GM20431 (cell line): ENCODE data around the gene NID2.

Experiments used
- in situ Hi-C: fragments of 300-500 bp; cut with MseI, MboI; formaldehyde crosslinking; loops from one replicate; pipeline ENCODE4 v1.15.0; 2020; ENCODE audit warnings: low sequenced_read_pairs; ENCODE audit not compliant: unreplicated experiment

The NID2 gene

GRCh38 chr14:52031781-52032180 is 37.1 kb downstream of the NID2 start:
- in situ Hi-C loops = no loop called here

GRCh38 chr14:52029881-52030280 is 39.0 kb downstream of the NID2 start:
- in situ Hi-C loops = no loop called here

- in situ Hi-C loops = no loop called here
Measured at GRCh38 chr14:52026901-52027300, 42.0 kb downstream of the NID2 start.

- in situ Hi-C loops = no loop called here
Measured at GRCh38 chr14:52026017-52026660, 42.7 kb downstream of the NID2 start.

GRCh38 chr14:52025310-52025709 is 43.5 kb downstream of the NID2 start:
- in situ Hi-C loops = no loop called here

- in situ Hi-C loops = no loop called here
Measured at GRCh38 chr14:52023518-52023917, 45.3 kb downstream of the NID2 start.

GRCh38 chr14:52021957-52022600 is 46.8 kb downstream of the NID2 start:
- in situ Hi-C loops = no loop called here

- in situ Hi-C loops = no loop called here
Measured at GRCh38 chr14:52020866-52021717, 47.8 kb downstream of the NID2 start.

- in situ Hi-C loops = no loop called here
Measured at GRCh38 chr14:52020161-52020714, 48.6 kb downstream of the NID2 start.

- in situ Hi-C loops = no loop called here
Measured at GRCh38 chr14:52018970-52019369, 49.9 kb downstream of the NID2 start.

GRCh38 chr14:52018252-52018651 is 50.6 kb downstream of the NID2 start:
- in situ Hi-C loops = no loop called here

GRCh38 chr14:52015411-52016030 is 53.3 kb downstream of the NID2 start:
- in situ Hi-C loops = no loop called here

- in situ Hi-C loops = no loop called here
Measured at GRCh38 chr14:52014601-52015267, 54.1 kb downstream of the NID2 start.

- in situ Hi-C loops = no loop called here
Measured at GRCh38 chr14:52013984-52014600, 54.8 kb downstream of the NID2 start.

- in situ Hi-C loops = no loop called here
Measured at GRCh38 chr14:52012635-52013034, 56.2 kb downstream of the NID2 start.

GRCh38 chr14:52011523-52011922 is 57.3 kb downstream of the NID2 start:
- in situ Hi-C loops = no loop called here

- in situ Hi-C loops = no loop called here
Measured at GRCh38 chr14:52010173-52010693, 58.6 kb downstream of the NID2 start.

- in situ Hi-C loops = no loop called here
Measured at GRCh38 chr14:52008136-52008535, 60.7 kb downstream of the NID2 start.

- in situ Hi-C loops = no loop called here
Measured at GRCh38 chr14:52007637-52008036, 61.2 kb downstream of the NID2 start.
